GM12865 (cell line): ENCODE measurements around the gene DNPH1.

Experiments used
- DNase-seq: peaks from one replicate; pipeline ENCODE4 v3.0.0; 2010; ENCODE audit warnings: low read depth
- H3K4me3 ChIP-seq: 2 replicates; pipeline ENCODE4 v1.5.1; 2011; ENCODE audit warnings: mild to moderate bottlenecking, low read depth, low read length, control low read depth
- TF ChIP-seq, protein P1 (sequence below): IDR thresholded peaks from 2 replicates; pipeline ENCODE4 v1.5.1; 2011; ENCODE audit warnings: low read length, control low read depth, low read depth, inconsistent platforms; ENCODE audit not compliant: insufficient read depth; ENCODE audit errors: missing control alignments

The DNPH1 gene

DNA sequence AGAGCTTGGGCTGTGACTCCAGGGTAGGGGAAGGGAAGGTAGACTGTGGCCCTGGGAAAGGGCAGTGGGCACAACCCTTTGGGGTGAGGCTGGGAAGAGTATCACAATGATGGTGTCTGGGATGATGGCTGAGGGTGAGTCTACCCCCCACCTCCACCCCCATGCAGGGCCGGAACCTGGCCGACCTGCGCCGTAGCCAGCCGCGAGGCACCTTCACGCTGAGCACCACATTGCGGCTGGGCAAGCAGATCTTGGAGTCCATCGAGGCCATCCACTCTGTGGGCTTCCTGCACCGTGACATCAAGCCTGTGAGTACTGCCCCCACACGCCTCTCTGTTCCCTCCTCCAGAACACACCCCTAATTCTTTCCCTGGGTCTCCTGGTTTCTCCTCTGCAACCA lies 24.1 kb upstream of the DNPH1 start:
- no peak for DNase-seq
- TF ChIP-seq, protein P1, sequence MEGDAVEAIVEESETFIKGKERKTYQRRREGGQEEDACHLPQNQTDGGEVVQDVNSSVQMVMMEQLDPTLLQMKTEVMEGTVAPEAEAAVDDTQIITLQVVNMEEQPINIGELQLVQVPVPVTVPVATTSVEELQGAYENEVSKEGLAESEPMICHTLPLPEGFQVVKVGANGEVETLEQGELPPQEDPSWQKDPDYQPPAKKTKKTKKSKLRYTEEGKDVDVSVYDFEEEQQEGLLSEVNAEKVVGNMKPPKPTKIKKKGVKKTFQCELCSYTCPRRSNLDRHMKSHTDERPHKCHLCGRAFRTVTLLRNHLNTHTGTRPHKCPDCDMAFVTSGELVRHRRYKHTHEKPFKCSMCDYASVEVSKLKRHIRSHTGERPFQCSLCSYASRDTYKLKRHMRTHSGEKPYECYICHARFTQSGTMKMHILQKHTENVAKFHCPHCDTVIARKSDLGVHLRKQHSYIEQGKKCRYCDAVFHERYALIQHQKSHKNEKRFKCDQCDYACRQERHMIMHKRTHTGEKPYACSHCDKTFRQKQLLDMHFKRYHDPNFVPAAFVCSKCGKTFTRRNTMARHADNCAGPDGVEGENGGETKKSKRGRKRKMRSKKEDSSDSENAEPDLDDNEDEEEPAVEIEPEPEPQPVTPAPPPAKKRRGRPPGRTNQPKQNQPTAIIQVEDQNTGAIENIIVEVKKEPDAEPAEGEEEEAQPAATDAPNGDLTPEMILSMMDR = no peak
- H3K4me3 ChIP-seq = no peak overlapping the region

DNA sequence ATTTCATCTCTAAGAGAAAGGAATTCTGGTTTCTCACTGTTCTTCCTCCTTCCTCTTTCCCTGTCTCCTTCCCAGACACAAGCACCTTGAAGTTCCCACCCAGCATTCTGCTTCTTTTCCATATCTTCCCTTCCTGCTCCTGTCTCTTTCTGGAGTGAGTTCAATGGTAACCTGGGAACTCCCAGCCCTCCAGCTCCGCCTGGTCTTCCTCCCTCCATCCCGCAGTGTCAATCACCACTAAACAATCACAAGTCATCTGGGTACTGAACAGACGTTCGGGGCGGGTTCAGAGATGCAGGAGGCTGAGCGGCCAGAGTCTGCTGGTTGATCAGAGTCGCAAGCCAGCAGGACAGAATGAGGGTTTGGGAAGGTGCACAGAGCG lies 21.7 kb upstream of the DNPH1 start:
- DNase-seq = no peak

DNA sequence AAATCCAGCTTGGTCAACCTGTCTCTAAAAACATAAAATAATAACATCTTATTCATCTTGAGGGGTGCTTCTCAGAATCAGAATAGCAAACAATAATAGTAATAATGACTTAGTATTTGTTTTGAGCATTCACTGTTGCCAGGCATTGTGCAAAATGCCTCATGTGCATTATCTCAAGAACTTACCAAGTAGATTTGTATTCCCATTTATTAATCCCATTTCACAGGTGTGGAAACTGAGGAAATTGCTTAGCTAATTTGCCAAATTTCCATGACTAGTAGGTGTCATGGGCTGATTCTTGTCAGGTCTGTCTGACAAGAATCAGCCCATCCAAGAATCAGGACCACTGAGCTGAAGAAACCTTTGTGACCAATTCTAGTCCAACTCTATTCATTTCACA lies 19.5 kb upstream of the DNPH1 start:
- TF ChIP-seq, protein P1 = no peak
- no peak overlapping the region for H3K4me3 ChIP-seq
- no peak for DNase-seq

More for the DNA sequence above, 21.7 kb upstream of the DNPH1 start:
- H3K4me3 ChIP-seq = no peak overlapping the region
- TF ChIP-seq, protein P1 = no peak

DNA sequence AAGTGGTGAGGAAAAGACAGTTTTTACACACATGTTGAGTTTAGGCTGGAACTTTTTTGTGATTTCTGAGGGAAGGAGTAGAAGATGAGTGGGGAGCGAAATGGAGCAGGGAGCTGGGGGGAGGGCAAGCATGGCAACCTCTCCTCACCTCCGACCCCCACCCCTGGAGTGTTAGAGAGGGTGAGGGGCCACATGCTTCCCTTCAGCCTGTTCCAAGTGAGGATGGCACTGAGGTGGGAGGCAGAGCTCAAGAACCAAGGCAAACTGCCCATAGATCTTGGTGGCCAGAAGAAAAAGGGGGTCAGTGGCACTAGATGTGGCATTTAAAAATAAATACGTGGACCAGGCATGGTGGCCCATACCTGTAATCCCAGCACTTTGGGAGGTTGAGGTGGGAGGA lies 18.8 kb upstream of the DNPH1 start:
- no peak overlapping the region for H3K4me3 ChIP-seq
- TF ChIP-seq, protein P1 = no peak

DNA sequence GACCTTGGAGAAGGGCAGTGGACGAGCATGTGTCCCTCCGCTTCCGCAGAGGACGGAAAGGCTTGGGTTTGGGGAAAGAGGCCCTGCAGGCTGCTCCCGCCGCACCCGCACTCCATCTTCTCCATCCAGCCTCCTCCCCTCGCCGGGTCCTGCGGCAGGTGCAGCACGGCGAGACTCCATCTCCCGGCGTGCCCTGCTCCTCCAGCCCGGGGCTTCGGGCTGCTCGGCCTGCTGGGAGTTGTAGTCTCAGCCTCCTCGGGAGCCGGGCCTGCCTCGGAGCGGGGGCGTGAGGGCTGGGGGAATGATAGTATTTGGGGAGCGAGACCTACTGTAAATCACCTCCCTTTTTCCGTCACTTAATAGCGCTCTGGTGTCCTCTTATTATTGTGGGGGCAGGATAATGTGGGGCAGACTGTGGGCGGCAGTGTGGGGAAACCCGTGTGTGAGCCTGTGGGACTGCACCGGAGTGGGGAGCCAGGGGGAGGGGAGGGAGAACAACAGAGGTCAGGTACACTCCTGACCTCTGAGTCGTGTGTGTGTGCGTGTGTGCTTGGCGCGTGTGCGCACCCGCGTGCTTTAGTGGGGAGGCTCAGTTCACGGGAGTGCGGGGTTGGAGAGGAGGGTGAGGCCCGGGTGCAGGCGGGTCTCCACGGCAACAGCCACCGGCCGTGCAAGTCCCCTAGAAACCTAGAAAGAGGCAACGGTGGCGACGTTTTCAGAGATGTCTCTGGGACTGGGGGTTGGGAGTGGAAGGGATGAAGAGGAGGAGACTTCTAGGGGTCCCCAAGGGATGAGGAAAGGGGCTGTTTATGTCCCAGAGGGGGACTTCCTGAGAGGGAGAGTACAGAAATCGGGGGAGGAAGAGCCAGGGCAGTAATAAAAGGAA lies 18.1 kb upstream of the DNPH1 start:
- peak overlapping the region; percentile 55 for H3K4me3 ChIP-seq
- TF ChIP-seq, protein P1 = no peak
- DNase-seq = peak; percentile 86

More for the DNA sequence above, 18.8 kb upstream of the DNPH1 start:
- no peak for DNase-seq

DNA sequence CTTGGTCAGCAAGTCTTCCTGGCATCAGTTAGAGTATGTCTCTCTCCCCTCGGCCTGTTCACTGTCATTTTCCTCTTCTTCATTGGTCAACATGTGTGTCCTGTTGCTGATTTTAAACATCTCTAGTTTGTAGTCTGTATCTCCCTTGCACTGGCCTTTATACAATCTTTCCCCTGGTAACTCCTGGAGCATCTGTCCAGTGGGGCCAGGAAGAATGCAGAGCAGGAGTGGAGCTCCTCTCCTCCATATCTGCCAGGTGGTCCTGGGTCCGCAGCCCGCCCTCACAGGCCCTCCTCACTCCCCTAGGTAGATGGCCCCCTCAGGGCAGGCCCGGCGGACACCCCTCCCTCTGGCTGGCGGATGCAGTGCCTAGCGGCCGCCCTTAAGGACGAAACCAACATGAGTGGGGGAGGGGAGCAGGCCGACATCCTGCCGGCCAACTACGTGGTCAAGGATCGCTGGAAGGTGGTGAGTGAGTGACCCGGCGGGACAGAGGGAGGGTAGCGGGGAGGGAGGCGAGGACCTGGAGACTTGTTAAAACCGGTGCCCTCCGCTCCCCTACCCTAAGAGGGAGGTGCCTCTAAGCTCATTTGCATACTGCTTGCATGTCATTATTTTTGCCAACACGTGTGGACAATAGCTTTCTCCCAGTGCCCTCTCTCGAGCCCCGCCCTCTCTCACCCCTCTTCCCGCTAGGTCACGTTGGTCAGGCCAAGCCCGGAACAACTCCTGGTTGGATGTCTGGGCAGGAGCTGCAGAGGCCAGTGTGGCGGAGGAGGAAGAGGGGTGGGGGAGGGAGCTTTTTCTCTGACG lies 17.2 kb upstream of the DNPH1 start:
- DNase-seq = peak; percentile 57
- H3K4me3 ChIP-seq = peak overlapping the region; percentile 55
- TF ChIP-seq, protein P1 = no peak
